A549 (cell line): ENCODE results near the gene GPR142.

Experiments used
- CBX2 ChIP-seq: fragments of 200-600 bp; sonication (generic); IDR thresholded peaks from 2 replicates; pipeline ENCODE4 v1.6.1; 2016; ENCODE audit warnings: low read depth, mild to moderate bottlenecking, borderline replicate concordance
- KDM5A ChIP-seq: fragments of 200-600 bp; sonication (generic); IDR thresholded peaks from 2 replicates; pipeline ENCODE4 v1.6.1; 2016; ENCODE audit warnings: antibody characterized with exemption, mild to moderate bottlenecking
- SMC3 ChIP-seq: fragments of >200 bp; sonication (Bioruptor Twin); formaldehyde crosslinking; IDR thresholded peaks from 3 replicates; pipeline ENCODE4 v1.6.1; 2018; ENCODE audit warnings: inconsistent platforms
- ZSCAN20 ChIP-seq: fragments of 250-450 bp; sonication (Bioruptor Pico); IDR thresholded peaks from 2 replicates; pipeline ENCODE4 v1.8.0; 2022; ENCODE audit warnings: mild to moderate bottlenecking, moderate library complexity
- TF ChIP-seq, protein P1 (sequence below): fragments of >200 bp; sonication (Bioruptor Twin); formaldehyde crosslinking; IDR thresholded peaks from 3 replicates; pipeline ENCODE4 v1.5.1; 2016
- TF ChIP-seq, protein P2 (sequence below): fragments of 200-600 bp; sonication (generic); IDR thresholded peaks from 2 replicates; pipeline ENCODE4 v1.6.1; 2016; ENCODE audit warnings: antibody characterized with exemption, mild to moderate bottlenecking, moderate library complexity

DNA sequence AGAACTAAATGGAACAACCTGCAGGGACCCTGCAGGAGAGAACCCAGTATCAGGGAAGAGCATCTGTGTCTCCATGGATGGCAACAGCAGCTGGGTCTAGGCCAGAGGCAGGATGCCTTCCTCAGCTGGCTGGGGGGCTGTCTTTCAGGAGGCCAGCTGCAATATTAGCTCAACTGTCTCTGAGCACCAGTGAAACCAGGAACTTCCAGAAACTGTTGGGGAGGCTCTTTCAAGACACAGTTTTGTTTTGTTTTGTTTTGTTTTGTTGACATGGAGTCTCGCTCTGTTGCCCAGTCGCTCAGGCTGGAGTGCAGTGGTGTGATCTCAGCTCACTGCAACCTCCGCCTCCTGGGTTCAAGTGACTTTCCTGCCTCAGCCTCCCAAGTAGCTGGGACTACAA is 7.6 kb downstream of the GPR142 start:
- no peak for TF ChIP-seq CBX2
- TF ChIP-seq, protein P1, sequence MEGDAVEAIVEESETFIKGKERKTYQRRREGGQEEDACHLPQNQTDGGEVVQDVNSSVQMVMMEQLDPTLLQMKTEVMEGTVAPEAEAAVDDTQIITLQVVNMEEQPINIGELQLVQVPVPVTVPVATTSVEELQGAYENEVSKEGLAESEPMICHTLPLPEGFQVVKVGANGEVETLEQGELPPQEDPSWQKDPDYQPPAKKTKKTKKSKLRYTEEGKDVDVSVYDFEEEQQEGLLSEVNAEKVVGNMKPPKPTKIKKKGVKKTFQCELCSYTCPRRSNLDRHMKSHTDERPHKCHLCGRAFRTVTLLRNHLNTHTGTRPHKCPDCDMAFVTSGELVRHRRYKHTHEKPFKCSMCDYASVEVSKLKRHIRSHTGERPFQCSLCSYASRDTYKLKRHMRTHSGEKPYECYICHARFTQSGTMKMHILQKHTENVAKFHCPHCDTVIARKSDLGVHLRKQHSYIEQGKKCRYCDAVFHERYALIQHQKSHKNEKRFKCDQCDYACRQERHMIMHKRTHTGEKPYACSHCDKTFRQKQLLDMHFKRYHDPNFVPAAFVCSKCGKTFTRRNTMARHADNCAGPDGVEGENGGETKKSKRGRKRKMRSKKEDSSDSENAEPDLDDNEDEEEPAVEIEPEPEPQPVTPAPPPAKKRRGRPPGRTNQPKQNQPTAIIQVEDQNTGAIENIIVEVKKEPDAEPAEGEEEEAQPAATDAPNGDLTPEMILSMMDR: no peak
- no peak for TF ChIP-seq SMC3
- TF ChIP-seq, protein P2, sequence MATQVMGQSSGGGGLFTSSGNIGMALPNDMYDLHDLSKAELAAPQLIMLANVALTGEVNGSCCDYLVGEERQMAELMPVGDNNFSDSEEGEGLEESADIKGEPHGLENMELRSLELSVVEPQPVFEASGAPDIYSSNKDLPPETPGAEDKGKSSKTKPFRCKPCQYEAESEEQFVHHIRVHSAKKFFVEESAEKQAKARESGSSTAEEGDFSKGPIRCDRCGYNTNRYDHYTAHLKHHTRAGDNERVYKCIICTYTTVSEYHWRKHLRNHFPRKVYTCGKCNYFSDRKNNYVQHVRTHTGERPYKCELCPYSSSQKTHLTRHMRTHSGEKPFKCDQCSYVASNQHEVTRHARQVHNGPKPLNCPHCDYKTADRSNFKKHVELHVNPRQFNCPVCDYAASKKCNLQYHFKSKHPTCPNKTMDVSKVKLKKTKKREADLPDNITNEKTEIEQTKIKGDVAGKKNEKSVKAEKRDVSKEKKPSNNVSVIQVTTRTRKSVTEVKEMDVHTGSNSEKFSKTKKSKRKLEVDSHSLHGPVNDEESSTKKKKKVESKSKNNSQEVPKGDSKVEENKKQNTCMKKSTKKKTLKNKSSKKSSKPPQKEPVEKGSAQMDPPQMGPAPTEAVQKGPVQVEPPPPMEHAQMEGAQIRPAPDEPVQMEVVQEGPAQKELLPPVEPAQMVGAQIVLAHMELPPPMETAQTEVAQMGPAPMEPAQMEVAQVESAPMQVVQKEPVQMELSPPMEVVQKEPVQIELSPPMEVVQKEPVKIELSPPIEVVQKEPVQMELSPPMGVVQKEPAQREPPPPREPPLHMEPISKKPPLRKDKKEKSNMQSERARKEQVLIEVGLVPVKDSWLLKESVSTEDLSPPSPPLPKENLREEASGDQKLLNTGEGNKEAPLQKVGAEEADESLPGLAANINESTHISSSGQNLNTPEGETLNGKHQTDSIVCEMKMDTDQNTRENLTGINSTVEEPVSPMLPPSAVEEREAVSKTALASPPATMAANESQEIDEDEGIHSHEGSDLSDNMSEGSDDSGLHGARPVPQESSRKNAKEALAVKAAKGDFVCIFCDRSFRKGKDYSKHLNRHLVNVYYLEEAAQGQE: no peak
- no peak for TF ChIP-seq ZSCAN20 (CRISPR knock-in tag)
- TF ChIP-seq KDM5A: no peak
